GM12878 (cell line): Measurements from ENCODE around the gene CAMK2B. TPM values are rescaled to one million over a fixed set of nuclear protein-coding genes. Genes with fewer than 3 reads are reported as not detected.

Experiments
- ATAC-seq: fragments of 200-7000 bp; cut with Tn5 transposase; 3 replicates; pipeline ENCODE4 v1.9.1; 2020; ENCODE audit warnings: mild to moderate bottlenecking, moderate library complexity
- BruUV-seq: library from RNA; stranded (reverse); fragments of 400-500 nt; replicated peaks from 2 replicates; lab custom pipeline; 2021; lab: Mats Ljungman, UMichigan
- CTCF ChIA-PET: fragments of 300-600 bp; sonication (Branson Sonifier 250); formaldehyde crosslinking; extraction: SDS; loops from one replicate; lab custom pipeline; 2021; ENCODE audit warnings: inconsistent platforms; lab: Yijun Ruan, JAX
- POLR2A ChIA-PET: fragments of 350-600 bp; formaldehyde crosslinking; extraction: SDS; loops from one replicate; lab custom pipeline; 2021; ENCODE audit warnings: inconsistent platforms; lab: Charles Lee
- RAD21 ChIA-PET: fragments of 300-600 bp; sonication (Branson Sonifier 250); formaldehyde crosslinking; loops from one replicate; lab custom pipeline; 2023; ENCODE audit warnings: antibody characterized with exemption; ENCODE audit not compliant: unreplicated experiment; lab: Charles Lee
- SMC1A ChIA-PET: fragments of 300-600 bp; sonication (Branson Sonifier 250); formaldehyde crosslinking; loops from one replicate; lab custom pipeline; 2023; ENCODE audit not compliant: unreplicated experiment, uncharacterized antibody; lab: Charles Lee
- DNase-seq: peaks from one replicate; pipeline ENCODE4 v3.0.0-alpha.2; 2011; ENCODE audit warnings: low read depth, low spot score
- FAIRE-seq: peaks from 3 replicates; lab custom pipeline; 2011; peaks lifted over from hg19 to GRCh38; lab: Jason Lieb, UNC
- H2AFZ ChIP-seq: 2 replicates; pipeline ENCODE4 v1.6.0; 2011; ENCODE audit warnings: low read depth, low read length, control low read depth; ENCODE audit not compliant: control insufficient read depth
- H3K27ac ChIP-seq: 2 replicates; pipeline ENCODE4 v1.5.1; 2011; ENCODE audit warnings: control low read depth; ENCODE audit not compliant: control insufficient read depth, insufficient read depth
- H3K27me3 ChIP-seq, 2 experiments: replicated peaks in 1 of 2; 2 replicates each; pipeline versions ENCODE4 v1.6.0 to v1.6.1; 2011; ENCODE audit warnings: low read length in 1 of 2; ENCODE audit not compliant: control insufficient read depth in 2 of 2, insufficient read depth in 2 of 2
- H3K36me3 ChIP-seq, 2 experiments: 2 replicates each; pipeline ENCODE4 v1.5.1; 2011; ENCODE audit warnings: low read length in 1 of 2; ENCODE audit not compliant: control insufficient read depth in 2 of 2, insufficient read depth in 2 of 2
- H3K4me1 ChIP-seq: 2 replicates; pipeline ENCODE4 v1.6.1; 2011; ENCODE audit warnings: mild to moderate bottlenecking, low read length, moderate library complexity, mixed read lengths; ENCODE audit not compliant: control insufficient read depth, insufficient read depth
- H3K4me2 ChIP-seq: 2 replicates; pipeline ENCODE4 v1.6.0; 2011; ENCODE audit warnings: control low read depth; ENCODE audit not compliant: control insufficient read depth, insufficient read depth
- H3K4me3 ChIP-seq: fragments of 200-600 bp; sonication (generic); 2 replicates; pipeline ENCODE4 v1.5.1; 2016
- H3K79me2 ChIP-seq: 2 replicates; pipeline ENCODE4 v1.6.0; 2011; ENCODE audit warnings: low read length; ENCODE audit not compliant: control insufficient read depth, insufficient read depth
- H3K9ac ChIP-seq: 2 replicates; pipeline ENCODE4 v1.8.0; 2011; ENCODE audit warnings: low read length, control low read depth, mixed read lengths; ENCODE audit not compliant: control insufficient read depth, insufficient read depth
- H3K9me3 ChIP-seq: replicated peaks from 3 replicates; pipeline ENCODE4 v1.5.1; 2011; ENCODE audit warnings: mild to moderate bottlenecking, low read length; ENCODE audit not compliant: control insufficient read depth, insufficient read depth
- H4K20me1 ChIP-seq: 2 replicates; pipeline ENCODE4 v1.6.0; 2011; ENCODE audit not compliant: control insufficient read depth, insufficient read depth
- EGR1 ChIP-seq, 2 experiments: IDR thresholded peaks; 1 replicate in 1 of 2; 2 replicates in 1 of 2; pipeline ENCODE4 v1.6.1; 2011 to 2012; ENCODE audit warnings: low read depth in 2 of 2, low read length in 2 of 2, borderline replicate concordance in 1 of 2, mild to moderate bottlenecking in 1 of 2, moderate library complexity in 1 of 2
- JUNB ChIP-seq: IDR thresholded peaks from 2 replicates; pipeline ENCODE4 v1.6.1; 2016; ENCODE audit warnings: antibody characterized with exemption, mild to moderate bottlenecking
- NFYB ChIP-seq: IDR thresholded peaks from 2 replicates; pipeline ENCODE4 v1.6.1; 2011; ENCODE audit warnings: low read depth, mild to moderate bottlenecking, low read length, improper control_type of control experiment, moderate library complexity; ENCODE audit not compliant: insufficient read depth
- SREBF1 ChIP-seq: IDR thresholded peaks from 2 replicates; pipeline ENCODE4 v1.6.1; 2012; ENCODE audit warnings: mild to moderate bottlenecking, low read length
- WGBS: methylation state at CpG from one replicate; pipeline ENCODE4 v1.1.6; 2016; ENCODE audit warnings: low lambda C conversion rate; ENCODE audit not compliant: insufficient replicate concordance, insufficient coverage; ENCODE audit errors: missing lambda C conversion rate; 5-methylcytosine and 5-hydroxymethylcytosine counted together
- in situ Hi-C: fragments of 300-500 bp; cut with MboI; formaldehyde crosslinking; loops from 9 replicates; pipeline ENCODE4 v1.14.3; 2018; ENCODE audit warnings: mixed read lengths
- intact Hi-C: fragments of 100-400 bp; cut with micrococcal nuclease; formaldehyde crosslinking; loops from one replicate; pipeline ENCODE4 v1.14.2; 2022; ENCODE audit not compliant: unreplicated experiment
- polyA plus RNA-seq, 11 experiments: library from polyadenylated mRNA; depleted of rRNA in 4 of 11; unstranded in 6 of 11; stranded (reverse) in 5 of 11; fragments of >200 nt; fragmentation: Nextera tagmentation in 4 of 11; fragmentation: Illumina TruSeq in 1 of 11; extraction: Ambion mirVana in 4 of 11; extraction: Trizol in 1 of 11; gene quantifications; 1 replicate in 1 of 11; 2 replicates in 10 of 11; pipeline versions ENCODE4 v1.2.1 to v1.2.3, GENCODE V29; 2011 to 2016; ENCODE audit warnings: inconsistent platforms in 2 of 11, missing spikeins in 2 of 11, low read depth in 1 of 11
- total RNA-seq, 4 experiments: library from RNA; depleted of rRNA in 3 of 4; stranded (reverse); fragments of >200 nt in 3 of 4; fragmentation: Illumina TruSeq in 1 of 4; extraction: Trizol in 1 of 4; gene quantifications; 2 replicates each; pipeline versions ENCODE4 v1.2.1 to v1.2.3, GENCODE V29; 2013 to 2021
- TF ChIP-seq, protein P1 (sequence below): IDR thresholded peaks from 2 replicates; pipeline ENCODE4 v1.6.1; 2011; ENCODE audit warnings: borderline replicate concordance, low read depth, mild to moderate bottlenecking, moderate library complexity, low read length; ENCODE audit not compliant: insufficient read depth, poor library complexity, severe bottlenecking
- TF ChIP-seq, protein P2 (sequence below): fragments of 450-650 bp; IDR thresholded peaks from 2 replicates; pipeline ENCODE4 v1.6.1; 2016; ENCODE audit warnings: mild to moderate bottlenecking, moderate library complexity, borderline replicate concordance
- TF ChIP-seq, protein P3 (sequence below): IDR thresholded peaks from 2 replicates; pipeline ENCODE4 v1.6.1; 2012; ENCODE audit warnings: low read depth, low read length, improper control_type of control experiment
- TF ChIP-seq, protein P4 (sequence below): fragments of 450-650 bp; IDR thresholded peaks from 2 replicates; pipeline ENCODE4 v1.6.1; 2017; ENCODE audit warnings: antibody characterized with exemption, mild to moderate bottlenecking, moderate library complexity

Gene CAMK2B
- total and polyA plus RNA-seq, 10 of the 15 experiments (the other 5 are each of a cell fraction or from before 2014, with no cell fraction given) = 0.06 to 0.23 (median 0.11) TPM; not detected in 5

DNA sequence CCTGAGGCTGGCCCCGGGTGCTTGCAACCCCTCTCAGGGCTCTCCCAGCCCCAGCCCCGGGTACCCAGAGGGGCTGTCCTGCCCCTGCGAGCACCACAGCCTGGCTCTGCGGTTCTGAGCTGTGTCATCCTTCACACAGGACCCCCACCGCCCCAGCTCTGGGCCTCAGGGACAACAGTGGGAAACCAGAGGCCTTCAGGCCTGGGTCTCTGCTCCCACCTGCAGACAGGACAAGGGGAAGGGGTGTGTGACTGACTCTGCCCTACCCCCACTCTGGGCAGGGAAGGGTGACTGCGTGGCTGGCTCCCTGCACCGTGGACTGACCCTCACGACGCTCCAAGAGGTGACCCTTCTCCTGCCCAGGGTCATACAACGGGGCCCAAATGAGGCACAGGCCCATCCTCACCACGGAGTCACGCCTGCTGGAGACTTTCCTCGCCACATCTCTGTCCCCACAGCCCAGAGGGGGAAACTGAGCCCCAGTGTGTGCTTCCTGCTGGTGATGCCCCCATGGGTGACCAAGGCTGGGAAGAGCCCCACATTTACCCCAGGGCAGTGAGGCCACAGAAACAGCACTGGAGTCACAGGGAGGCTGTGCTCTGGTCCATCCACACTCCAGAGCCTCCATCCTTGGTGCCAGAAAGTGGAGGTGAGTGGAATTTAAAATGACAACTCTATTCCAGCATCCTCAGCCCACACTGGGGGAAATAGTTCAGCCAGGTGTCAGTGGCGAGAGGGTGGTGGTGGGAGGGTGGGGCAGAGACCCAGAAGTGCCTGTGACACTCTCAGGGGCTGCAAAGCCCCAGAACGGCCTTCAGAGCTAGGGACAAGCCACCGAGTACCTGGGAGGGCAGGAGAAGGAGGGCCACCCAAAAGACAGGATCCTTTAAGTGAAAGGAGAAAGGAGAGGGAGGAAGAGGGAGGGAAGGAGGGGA, 13.6 kb downstream of the CAMK2B start:
- Histone ChIP-seq H3K79me2 (no peaks in the 10 kb centered on the region), H3K9ac (no peak overlapping the region), H3K27me3 (peaks cover 0 to 2% of the 10 kb centered on the region in 2 experiments; a peak in 3 of 4 replicates), H3K9me3 (no peaks in the 10 kb centered on the region), H3K4me2 (no peak overlapping the region), H3K36me3 (no peaks in the 10 kb centered on the region), H3K4me1 (no peaks in the 10 kb centered on the region), H2AFZ (no peak overlapping the region), H3K27ac (no peak overlapping the region), H4K20me1 (no peaks in the 10 kb centered on the region), H3K4me3 (no peak overlapping the region)
- ATAC-seq (no peak), DNase-seq (no peak), FAIRE-seq (no peak)
- WGBS = 41% methylated on average over 16 of the region's 16 CpGs
- in situ Hi-C loops (no loop called here), intact Hi-C loops (no loop called here)
- TF ChIP-seq SREBF1 (no peak), JUNB (no peak), NFYB (no peak), EGR1 (IDR thresholded peaks at IDR 0.05; ENCODE audit: borderline replicate concordance in 1 of 2, low read depth in 2 of 2, low read length in 2 of 2) (no peak)
- TF ChIP-seq, protein P1, sequence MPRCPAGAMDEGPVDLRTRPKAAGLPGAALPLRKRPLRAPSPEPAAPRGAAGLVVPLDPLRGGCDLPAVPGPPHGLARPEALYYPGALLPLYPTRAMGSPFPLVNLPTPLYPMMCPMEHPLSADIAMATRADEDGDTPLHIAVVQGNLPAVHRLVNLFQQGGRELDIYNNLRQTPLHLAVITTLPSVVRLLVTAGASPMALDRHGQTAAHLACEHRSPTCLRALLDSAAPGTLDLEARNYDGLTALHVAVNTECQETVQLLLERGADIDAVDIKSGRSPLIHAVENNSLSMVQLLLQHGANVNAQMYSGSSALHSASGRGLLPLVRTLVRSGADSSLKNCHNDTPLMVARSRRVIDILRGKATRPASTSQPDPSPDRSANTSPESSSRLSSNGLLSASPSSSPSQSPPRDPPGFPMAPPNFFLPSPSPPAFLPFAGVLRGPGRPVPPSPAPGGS = no peak
- TF ChIP-seq, protein P2, sequence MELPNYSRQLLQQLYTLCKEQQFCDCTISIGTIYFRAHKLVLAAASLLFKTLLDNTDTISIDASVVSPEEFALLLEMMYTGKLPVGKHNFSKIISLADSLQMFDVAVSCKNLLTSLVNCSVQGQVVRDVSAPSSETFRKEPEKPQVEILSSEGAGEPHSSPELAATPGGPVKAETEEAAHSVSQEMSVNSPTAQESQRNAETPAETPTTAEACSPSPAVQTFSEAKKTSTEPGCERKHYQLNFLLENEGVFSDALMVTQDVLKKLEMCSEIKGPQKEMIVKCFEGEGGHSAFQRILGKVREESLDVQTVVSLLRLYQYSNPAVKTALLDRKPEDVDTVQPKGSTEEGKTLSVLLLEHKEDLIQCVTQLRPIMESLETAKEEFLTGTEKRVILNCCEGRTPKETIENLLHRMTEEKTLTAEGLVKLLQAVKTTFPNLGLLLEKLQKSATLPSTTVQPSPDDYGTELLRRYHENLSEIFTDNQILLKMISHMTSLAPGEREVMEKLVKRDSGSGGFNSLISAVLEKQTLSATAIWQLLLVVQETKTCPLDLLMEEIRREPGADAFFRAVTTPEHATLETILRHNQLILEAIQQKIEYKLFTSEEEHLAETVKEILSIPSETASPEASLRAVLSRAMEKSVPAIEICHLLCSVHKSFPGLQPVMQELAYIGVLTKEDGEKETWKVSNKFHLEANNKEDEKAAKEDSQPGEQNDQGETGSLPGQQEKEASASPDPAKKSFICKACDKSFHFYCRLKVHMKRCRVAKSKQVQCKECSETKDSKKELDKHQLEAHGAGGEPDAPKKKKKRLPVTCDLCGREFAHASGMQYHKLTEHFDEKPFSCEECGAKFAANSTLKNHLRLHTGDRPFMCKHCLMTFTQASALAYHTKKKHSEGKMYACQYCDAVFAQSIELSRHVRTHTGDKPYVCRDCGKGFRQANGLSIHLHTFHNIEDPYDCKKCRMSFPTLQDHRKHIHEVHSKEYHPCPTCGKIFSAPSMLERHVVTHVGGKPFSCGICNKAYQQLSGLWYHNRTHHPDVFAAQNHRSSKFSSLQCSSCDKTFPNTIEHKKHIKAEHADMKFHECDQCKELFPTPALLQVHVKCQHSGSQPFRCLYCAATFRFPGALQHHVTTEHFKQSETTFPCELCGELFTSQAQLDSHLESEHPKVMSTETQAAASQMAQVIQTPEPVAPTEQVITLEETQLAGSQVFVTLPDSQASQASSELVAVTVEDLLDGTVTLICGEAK = no peak
- TF ChIP-seq, protein P3, sequence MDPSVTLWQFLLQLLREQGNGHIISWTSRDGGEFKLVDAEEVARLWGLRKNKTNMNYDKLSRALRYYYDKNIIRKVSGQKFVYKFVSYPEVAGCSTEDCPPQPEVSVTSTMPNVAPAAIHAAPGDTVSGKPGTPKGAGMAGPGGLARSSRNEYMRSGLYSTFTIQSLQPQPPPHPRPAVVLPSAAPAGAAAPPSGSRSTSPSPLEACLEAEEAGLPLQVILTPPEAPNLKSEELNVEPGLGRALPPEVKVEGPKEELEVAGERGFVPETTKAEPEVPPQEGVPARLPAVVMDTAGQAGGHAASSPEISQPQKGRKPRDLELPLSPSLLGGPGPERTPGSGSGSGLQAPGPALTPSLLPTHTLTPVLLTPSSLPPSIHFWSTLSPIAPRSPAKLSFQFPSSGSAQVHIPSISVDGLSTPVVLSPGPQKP = no peak
- TF ChIP-seq, protein P4, sequence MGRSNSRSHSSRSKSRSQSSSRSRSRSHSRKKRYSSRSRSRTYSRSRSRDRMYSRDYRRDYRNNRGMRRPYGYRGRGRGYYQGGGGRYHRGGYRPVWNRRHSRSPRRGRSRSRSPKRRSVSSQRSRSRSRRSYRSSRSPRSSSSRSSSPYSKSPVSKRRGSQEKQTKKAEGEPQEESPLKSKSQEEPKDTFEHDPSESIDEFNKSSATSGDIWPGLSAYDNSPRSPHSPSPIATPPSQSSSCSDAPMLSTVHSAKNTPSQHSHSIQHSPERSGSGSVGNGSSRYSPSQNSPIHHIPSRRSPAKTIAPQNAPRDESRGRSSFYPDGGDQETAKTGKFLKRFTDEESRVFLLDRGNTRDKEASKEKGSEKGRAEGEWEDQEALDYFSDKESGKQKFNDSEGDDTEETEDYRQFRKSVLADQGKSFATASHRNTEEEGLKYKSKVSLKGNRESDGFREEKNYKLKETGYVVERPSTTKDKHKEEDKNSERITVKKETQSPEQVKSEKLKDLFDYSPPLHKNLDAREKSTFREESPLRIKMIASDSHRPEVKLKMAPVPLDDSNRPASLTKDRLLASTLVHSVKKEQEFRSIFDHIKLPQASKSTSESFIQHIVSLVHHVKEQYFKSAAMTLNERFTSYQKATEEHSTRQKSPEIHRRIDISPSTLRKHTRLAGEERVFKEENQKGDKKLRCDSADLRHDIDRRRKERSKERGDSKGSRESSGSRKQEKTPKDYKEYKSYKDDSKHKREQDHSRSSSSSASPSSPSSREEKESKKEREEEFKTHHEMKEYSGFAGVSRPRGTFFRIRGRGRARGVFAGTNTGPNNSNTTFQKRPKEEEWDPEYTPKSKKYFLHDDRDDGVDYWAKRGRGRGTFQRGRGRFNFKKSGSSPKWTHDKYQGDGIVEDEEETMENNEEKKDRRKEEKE = no peak
- ChIA-PET CTCF (no interaction called here), SMC1A (no interaction called here), POLR2A (no interaction called here), RAD21 (no interaction called here)
- no TSS peak for BruUV-seq
